ENCODE data around the gene HIVEP3.

Gene HIVEP3

GRCh38 chr1:41660570-41661427 is 257.9 kb downstream of the HIVEP3 start:
- no peak for DNase-seq

- no peak for DNase-seq
Measured at GRCh38 chr1:41659903-41660302, 258.8 kb downstream of the HIVEP3 start.

- no peak for DNase-seq
Measured at GRCh38 chr1:41659159-41659495, 259.6 kb downstream of the HIVEP3 start.

GRCh38 chr1:41658431-41659158 is 260.1 kb downstream of the HIVEP3 start:
- DNase-seq = no peak

GRCh38 chr1:41657679-41658295 is 260.9 kb downstream of the HIVEP3 start:
- no peak for DNase-seq

GRCh38 chr1:41656825-41657500 is 261.8 kb downstream of the HIVEP3 start:
- DNase-seq = no peak

- DNase-seq = no peak
Measured at GRCh38 chr1:41656068-41656467, 262.7 kb downstream of the HIVEP3 start.

GRCh38 chr1:41655632-41656031 is 263.1 kb downstream of the HIVEP3 start:
- no peak for DNase-seq

- DNase-seq = no peak
Measured at GRCh38 chr1:41653574-41653973, 265.1 kb downstream of the HIVEP3 start.

- peak; percentile 6 for DNase-seq
Measured at GRCh38 chr1:41652384-41653265, 266.1 kb downstream of the HIVEP3 start.

GRCh38 chr1:41650028-41650880 is 268.5 kb downstream of the HIVEP3 start:
- peak; percentile 24 for DNase-seq

GRCh38 chr1:41649396-41650027 is 269.2 kb downstream of the HIVEP3 start:
- DNase-seq = peak; percentile 4

- DNase-seq = no peak
Measured at GRCh38 chr1:41648844-41649243, 269.9 kb downstream of the HIVEP3 start.

GRCh38 chr1:41648230-41648629 is 270.5 kb downstream of the HIVEP3 start:
- peak; percentile 9 for DNase-seq

GRCh38 chr1:41647221-41648135 is 271.2 kb downstream of the HIVEP3 start:
- DNase-seq = peak; percentile 8

GRCh38 chr1:41646186-41646585 is 272.5 kb downstream of the HIVEP3 start:
- peak; percentile 1 for DNase-seq

- DNase-seq = peak; percentile 2
Measured at GRCh38 chr1:41645062-41645461, 273.7 kb downstream of the HIVEP3 start.

GRCh38 chr1:41642922-41643821 is 275.6 kb downstream of the HIVEP3 start:
- peak; percentile 5 for DNase-seq

Measured in activated T-cell treated with anti-CD3 and anti-CD28 coated beads, Interleukin-2, amount 50 U/mL, for 1 hour (primary cell).